GM18511 (cell line): ENCODE measurements around the gene PAX2.

Experiments used
- ATAC-seq: cut with Tn5 transposase; IDR thresholded peaks from one replicate; pipeline ENCODE4 v1.9.1; 2021; ENCODE audit warnings: mild to moderate bottlenecking, moderate library complexity; ENCODE audit not compliant: unreplicated experiment

Gene PAX2

DNA sequence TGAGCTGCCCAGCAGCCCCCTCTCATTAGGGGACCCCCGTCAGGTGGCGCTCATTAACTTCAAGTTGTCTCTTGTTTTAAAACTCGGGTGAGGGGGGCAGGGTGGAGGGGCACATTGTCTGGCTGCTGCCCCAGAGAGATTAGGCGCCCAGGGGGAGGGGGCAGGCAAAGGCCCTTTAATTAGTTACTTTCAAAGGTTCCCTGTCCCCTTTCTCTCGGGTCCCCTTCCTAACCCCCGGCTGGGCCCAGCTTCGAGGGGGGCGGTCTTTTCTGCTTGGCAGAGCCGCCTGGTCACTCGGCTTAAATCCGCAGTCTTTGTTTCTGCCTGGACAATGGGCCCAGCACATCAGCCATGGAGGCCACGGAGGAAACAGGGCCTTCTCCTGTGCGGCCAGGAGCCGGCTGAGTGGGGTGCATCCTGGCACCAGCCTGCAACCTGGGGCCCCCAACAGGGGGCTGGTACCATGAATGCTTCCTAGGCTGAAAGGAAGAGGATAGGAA is 128.5 kb downstream of the PAX2 start:
- no peak for ATAC-seq

DNA sequence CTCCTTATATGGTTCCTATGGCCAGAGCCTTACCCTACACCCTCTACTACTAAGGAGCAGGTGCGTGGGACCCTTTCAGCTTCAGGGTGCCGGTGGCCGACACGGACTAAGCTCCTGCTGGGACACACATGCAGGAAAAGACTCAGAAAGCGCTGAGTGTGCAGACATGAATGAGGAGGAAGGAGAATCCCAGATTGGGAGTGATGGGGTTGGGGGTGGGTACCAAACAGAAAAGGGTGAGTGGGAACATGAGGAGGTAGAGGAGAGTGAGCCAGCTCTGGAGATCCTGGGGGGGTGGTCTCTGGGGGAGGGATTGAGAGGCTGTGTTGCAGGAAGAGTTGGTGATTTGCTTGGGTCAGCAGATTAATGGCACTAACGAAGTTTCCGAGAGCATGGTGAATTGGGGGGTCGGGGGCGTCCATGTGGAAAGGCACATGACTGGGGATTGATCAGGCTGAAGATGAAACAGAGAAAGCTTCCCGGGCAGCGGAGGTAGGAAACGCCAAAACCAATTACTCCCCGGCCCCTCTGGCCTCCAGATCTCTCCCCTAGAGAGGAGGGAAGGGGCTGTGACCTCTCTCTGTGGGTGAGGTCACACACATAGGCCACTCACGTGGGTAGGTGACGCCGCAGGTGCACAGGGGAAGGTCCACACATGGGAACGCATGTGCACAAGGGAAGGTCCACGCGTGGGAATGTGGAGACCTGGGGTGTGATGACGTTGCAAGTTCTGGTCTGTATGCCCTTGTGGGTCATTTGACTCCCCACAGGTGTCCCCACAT is 129.5 kb downstream of the PAX2 start:
- ATAC-seq: no peak

DNA sequence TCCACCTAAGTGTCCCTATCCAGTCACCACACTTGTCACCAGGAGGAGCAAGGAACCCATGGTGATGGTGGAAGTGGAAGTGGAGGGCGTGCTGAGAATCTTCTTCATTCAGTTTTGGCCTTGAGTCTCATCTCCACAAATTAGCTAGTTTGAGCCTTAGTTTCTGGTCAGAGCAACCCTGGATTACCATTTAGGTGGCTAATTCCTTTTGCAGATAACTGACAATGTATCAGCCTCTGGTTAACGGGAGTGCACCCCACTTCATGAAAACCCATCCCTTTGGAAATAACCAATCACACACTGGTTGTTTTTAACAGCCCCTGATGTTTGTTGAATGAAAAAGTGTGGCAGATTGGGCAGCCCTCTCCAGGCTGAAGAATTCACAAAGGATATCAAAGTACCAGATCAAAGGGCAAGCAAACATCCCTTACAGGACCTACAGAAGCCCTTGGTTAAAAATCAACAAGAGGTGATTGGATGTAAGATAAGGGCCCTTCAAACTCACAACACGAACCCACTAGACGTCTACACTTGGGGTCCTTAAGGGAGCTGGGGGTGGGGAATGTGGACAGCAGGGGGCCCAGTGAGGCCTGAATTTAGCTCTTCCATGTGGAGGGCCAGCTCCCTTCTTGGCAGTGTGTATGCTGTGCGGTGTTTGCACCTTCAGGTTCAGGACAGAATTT is 130.2 kb downstream of the PAX2 start:
- ATAC-seq: no peak

- no peak for ATAC-seq
These were observed 131.4 kb downstream of the PAX2 start for GRCh38 chr10:100876585-100877460.

DNA sequence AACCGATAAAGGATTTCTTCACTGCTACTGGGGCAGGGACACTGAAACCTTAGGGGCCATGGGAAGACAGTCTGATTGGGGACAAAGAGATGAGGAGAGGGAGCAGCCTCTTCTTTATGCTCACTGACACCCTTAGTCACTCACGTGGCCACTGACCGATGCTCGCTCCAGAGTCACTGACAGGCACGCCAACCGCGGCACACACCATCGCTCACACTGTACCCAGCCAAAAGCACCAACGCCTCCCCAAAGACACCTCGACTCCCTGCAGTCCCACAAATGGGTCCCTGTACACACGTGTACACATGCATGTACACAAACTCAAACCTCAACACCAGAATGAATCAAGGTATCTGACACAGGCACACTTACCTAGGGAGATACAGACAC is 132.1 kb downstream of the PAX2 start:
- no peak for ATAC-seq

DNA sequence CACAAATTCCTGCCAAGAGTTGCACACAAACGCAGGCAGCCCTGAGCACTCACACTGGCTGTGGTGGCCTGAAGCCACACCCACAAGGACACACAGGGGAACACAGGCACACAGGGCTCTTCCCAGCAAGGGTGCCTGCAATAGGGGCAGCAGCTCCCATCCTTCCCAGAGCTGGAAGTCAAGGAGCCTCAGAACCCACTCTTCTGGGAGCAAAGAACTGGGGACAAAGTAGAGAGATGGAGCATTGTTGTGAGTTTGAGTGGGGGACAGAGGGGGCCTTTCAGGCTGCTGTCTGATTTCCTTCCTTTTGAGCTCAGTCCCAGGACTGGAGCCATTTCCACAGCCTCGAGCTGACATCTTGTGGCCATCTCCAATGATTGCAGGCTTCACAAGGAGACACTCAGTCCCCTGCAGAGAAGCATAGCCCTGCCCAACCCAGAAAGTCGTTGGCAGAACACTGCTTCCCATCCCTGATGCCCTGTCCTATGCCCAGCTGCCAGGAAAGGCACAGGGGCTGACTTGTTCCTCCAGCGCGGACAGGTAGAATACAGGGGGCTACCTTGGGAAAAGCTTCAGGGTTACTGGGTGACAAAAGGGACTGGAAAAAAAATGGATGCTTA is 133.0 kb downstream of the PAX2 start:
- no peak for ATAC-seq
